ENCODE data around the gene C1QTNF9B.

- TF ChIP-seq CTCF (IDR thresholded peaks at IDR 0.05) (no peak), EP300 (IDR thresholded peaks at IDR 0.05) (no peak)
These were observed 54.9 kb downstream of the C1QTNF9B start for GRCh38 chr13:23842406-23842805.
